ENCODE results near the gene MYOF. TPM values are rescaled to one million over a fixed set of nuclear protein-coding genes. Genes with fewer than 3 reads are reported as not detected.

The MYOF gene
- polyA plus RNA-seq, 1 of the 3 experiments (the other 2 are of a cell fraction) = 103 TPM

GRCh38 chr10:93512565-93512964, 30.4 kb upstream of the MYOF start:
- H3K4me3 ChIP-seq (ENCODE audit: low read depth in 2 of 2, low read length in 1 of 2) = no peak overlapping the region
- POLR2A ChIA-PET = no interaction called here

GRCh38 chr10:93509816-93510215, 27.7 kb upstream of the MYOF start:
- Histone ChIP-seq H3K9me2 (no peaks in the 10 kb centered on the region), H3K4me3 (ENCODE audit: low read depth in 2 of 2, low read length in 1 of 2) (no peak overlapping the region), H3K79me2 (ENCODE audit: insufficient read depth) (peaks cover 21% of the 10 kb centered on the region; the same call in 1 of the 2 replicates), H3K36me3 (replicated peaks in 1 of 2; ENCODE audit: control insufficient read depth in 1 of 2, insufficient read depth in 2 of 2, low read length in 1 of 2) (peaks cover 9 to 10% of the 10 kb centered on the region in 2 experiments), H3K27me3 (ENCODE audit: insufficient read depth) (no peaks in the 10 kb centered on the region), H3K27ac (ENCODE audit: low read depth in 2 of 2, low read length in 1 of 2) (no peak overlapping the region), H3K4me2 (no peak overlapping the region), H3K9me3 (no peaks in the 10 kb centered on the region), H4K20me1 (ENCODE audit: insufficient read depth) (no peaks in the 10 kb centered on the region), H3K4me1 (ENCODE audit: control insufficient read depth in 1 of 2, insufficient read depth in 2 of 2, low read depth in 1 of 2, low read length in 1 of 2) (peaks cover 0 to 12% of the 10 kb centered on the region in 2 experiments; a peak in 1 of 4 replicates), H3F3A (replicated peaks; ENCODE audit: insufficient read depth) (peaks cover 19% of the 10 kb centered on the region), H2AFZ (ENCODE audit: low read depth) (no peak overlapping the region), H3K9ac (no peak overlapping the region)
- no peak for DNase-seq
- POLR2A ChIA-PET = no interaction called here
- CTCF ChIA-PET = interaction anchor here (0.6 to 7.6 kb wide), 9 partner anchors 10 to 429 kb away, joined by 3 to 72 read pairs (median 7); partner anchors contain the start of gene MYOF
- TF ChIP-seq FOSL2 (IDR thresholded peaks at IDR 0.05; ENCODE audit: borderline replicate concordance, low read depth) (no peak), EZH2phosphoT487 (IDR thresholded peaks at IDR 0.05; ENCODE audit: borderline replicate concordance, low read depth) (no peak), RFX5 (IDR thresholded peaks at IDR 0.05; ENCODE audit: low read length) (no peak), REST (IDR thresholded peaks at IDR 0.05; ENCODE audit: low read depth, low read length) (no peak), PBX3 (IDR thresholded peaks at IDR 0.05) (no peak), POLR2AphosphoS5 (IDR thresholded peaks at IDR 0.05; ENCODE audit: low read depth, low read length) (no peak), YY1 (IDR thresholded peaks at IDR 0.05; ENCODE audit: low read depth) (no peak), FOXJ3 (CRISPR knock-in tag; IDR thresholded peaks at IDR 0.05) (no peak), EP300 (IDR thresholded peaks at IDR 0.05; ENCODE audit: borderline replicate concordance in 1 of 2, low read depth in 1 of 2, low read length in 1 of 2) (no peak), NFIC (IDR thresholded peaks at IDR 0.05; ENCODE audit: borderline replicate concordance) (no peak), SIN3A (IDR thresholded peaks at IDR 0.05; ENCODE audit: borderline replicate concordance, low read depth, low read length) (no peak), USF1 (IDR thresholded peaks at IDR 0.05; ENCODE audit: borderline replicate concordance, low read depth) (no peak), CTCF (IDR thresholded peaks at IDR 0.05) (no peak), ELF1 (IDR thresholded peaks at IDR 0.05) (no peak), TCF12 (IDR thresholded peaks at IDR 0.05) (no peak), MEF2A (IDR thresholded peaks at IDR 0.05; ENCODE audit: borderline replicate concordance, low read depth) (no peak)
- WGBS (ENCODE audit: low lambda C conversion rate) = 97% methylated on average over 8 of the region's 8 CpGs

More at GRCh38 chr10:93512565-93512964, 30.4 kb upstream of the MYOF start:
- H3K9me2 ChIP-seq = no peaks in the 10 kb centered on the region
- peak overlapping the region; percentile 28; the same call in 1 of the 2 replicates for H3K9ac ChIP-seq
- peak; percentile 22; the same call in 1 of the 2 replicates for TF ChIP-seq TCF12 (IDR thresholded peaks at IDR 0.05)
- TF ChIP-seq NRF1 (IDR thresholded peaks at IDR 0.05; ENCODE audit: low read depth, low read length) = no peak
- TF ChIP-seq FOSL2 (IDR thresholded peaks at IDR 0.05; ENCODE audit: borderline replicate concordance, low read depth) = peak; percentile 57
- 0 out of 4 replicates have a peak, but pooled peaks of 1 of the 2 experiments have one; percentile 29 for TF ChIP-seq EP300 (IDR thresholded peaks at IDR 0.05; ENCODE audit: borderline replicate concordance in 1 of 2, low read depth in 1 of 2, low read length in 1 of 2)
- TF ChIP-seq JUND (IDR thresholded peaks at IDR 0.05) = peak; percentile 48; the same call in 1 of the 2 replicates
- H3K4me2 ChIP-seq = no peak overlapping the region
- no peak for DNase-seq
- H3K27ac ChIP-seq (ENCODE audit: low read depth in 2 of 2, low read length in 1 of 2) = peak overlapping the region in 1 of 2 experiments; percentile 69; a peak in 2 of 4 replicates
- peaks cover 25 to 28% of the 10 kb centered on the region in 2 experiments for H3K36me3 ChIP-seq (replicated peaks in 1 of 2; ENCODE audit: control insufficient read depth in 1 of 2, insufficient read depth in 2 of 2, low read length in 1 of 2)
- peaks cover 0 to 21% of the 10 kb centered on the region in 2 experiments; a peak in 1 of 4 replicates for H3K4me1 ChIP-seq (ENCODE audit: control insufficient read depth in 1 of 2, insufficient read depth in 2 of 2, low read depth in 1 of 2, low read length in 1 of 2)
- CTCF ChIA-PET = interaction anchor here (0.7 to 7.6 kb wide), 11 partner anchors 8 to 303 kb away, joined by 3 to 72 read pairs (median 6); partner anchors contain the start of gene MYOF
- H3K79me2 ChIP-seq (ENCODE audit: insufficient read depth) = peaks cover 15% of the 10 kb centered on the region; the same call in 1 of the 2 replicates
- no peaks in the 10 kb centered on the region for H4K20me1 ChIP-seq (ENCODE audit: insufficient read depth)
- H3K9me3 ChIP-seq = no peaks in the 10 kb centered on the region
- 0 out of 2 replicates have a peak overlapping the region, but pooled peaks have one; percentile 4 for H2AFZ ChIP-seq (ENCODE audit: low read depth)
- WGBS (ENCODE audit: low lambda C conversion rate) = 74% methylated on average over 1 of the region's 1 CpG
- peaks cover 23% of the 10 kb centered on the region for H3F3A ChIP-seq (replicated peaks; ENCODE audit: insufficient read depth)
- no peaks in the 10 kb centered on the region for H3K27me3 ChIP-seq (ENCODE audit: insufficient read depth)

Data from SK-N-SH (cell line).